Midbrain (tissue), 1 donor: ENCODE measurements around the gene KCNJ9.
A peak's percentile ranks its signal among the peaks of the same experiment; 100 is the strongest.

Source experiments
- DNase-seq: peaks from one replicate; lab custom pipeline; 2025; lab: John Stamatoyannopoulos, UW

KCNJ9 gene

GRCh38 chr1:160087118-160087662 is 5.9 kb downstream of the KCNJ9 start:
- DNase-seq = no peak

GRCh38 chr1:160089883-160090282 is 8.5 kb downstream of the KCNJ9 start:
- DNase-seq = no peak

- DNase-seq = no peak
Measured at GRCh38 chr1:160090760-160091159, 9.4 kb downstream of the KCNJ9 start.

- no peak for DNase-seq
Measured at GRCh38 chr1:160091666-160092223, 10.4 kb downstream of the KCNJ9 start.

- DNase-seq = peak; percentile 45
Measured at GRCh38 chr1:160092366-160093068, 11.2 kb downstream of the KCNJ9 start.

GRCh38 chr1:160093069-160093395 is 11.7 kb downstream of the KCNJ9 start:
- no peak for DNase-seq

- DNase-seq = no peak
Measured at GRCh38 chr1:160093624-160094290, 12.4 kb downstream of the KCNJ9 start.

- no peak for DNase-seq
Measured at GRCh38 chr1:160094291-160094625, 12.9 kb downstream of the KCNJ9 start.

- DNase-seq = no peak
Measured at GRCh38 chr1:160094806-160095205, 13.5 kb downstream of the KCNJ9 start.

GRCh38 chr1:160095382-160096105 is 14.2 kb downstream of the KCNJ9 start:
- peak; percentile 85 for DNase-seq

GRCh38 chr1:160096274-160097116 is 15.2 kb downstream of the KCNJ9 start:
- no peak for DNase-seq

- DNase-seq = no peak
Measured at GRCh38 chr1:160097151-160097910, 16.0 kb downstream of the KCNJ9 start.

GRCh38 chr1:160097911-160098851 is 16.8 kb downstream of the KCNJ9 start, which contains the start of gene IGSF8:
Gene IGSF8 (minus strand): TSS chr1:160098619. CDS start chr1:160098472, 147 bp downstream.
- DNase-seq = peak; percentile 89

- DNase-seq = peak; percentile 96
Measured at GRCh38 chr1:160098852-160099561, 17.7 kb downstream of the KCNJ9 start.

GRCh38 chr1:160099716-160100375 is 18.5 kb downstream of the KCNJ9 start:
- DNase-seq = no peak

- peak; percentile 90 for DNase-seq
Measured at GRCh38 chr1:160101037-160101716, 19.8 kb downstream of the KCNJ9 start.

GRCh38 chr1:160101717-160102522 is 20.6 kb downstream of the KCNJ9 start:
- DNase-seq = peak; percentile 47
